Trophoblast cell (in vitro differentiated cells and primary cell): Measurements from ENCODE around the gene CLVS2.

Source experiments
- DNase-seq, 2 donors: peaks; one replicate each; pipeline ENCODE4 v3.0.0-alpha.2; 2016
- H2AFZ ChIP-seq: 2 replicates; pipeline ENCODE4 v1.6.1; 2013; ENCODE audit warnings: low read length, moderate library complexity, mild to moderate bottlenecking; ENCODE audit not compliant: insufficient read depth, poor library complexity
- H2AK5ac ChIP-seq: 2 replicates; pipeline ENCODE4 v1.6.1; 2013; ENCODE audit warnings: mild to moderate bottlenecking, low read length
- H2BK120ac ChIP-seq: 2 replicates; pipeline ENCODE4 v1.6.1; 2013; ENCODE audit warnings: low read length, mild to moderate bottlenecking, moderate library complexity; ENCODE audit not compliant: insufficient read depth, poor library complexity
- H2BK12ac ChIP-seq: 2 replicates; pipeline ENCODE4 v1.6.1; 2013; ENCODE audit warnings: mild to moderate bottlenecking, low read length, moderate library complexity
- H2BK5ac ChIP-seq: 2 replicates; pipeline ENCODE4 v1.6.1; 2013; ENCODE audit warnings: low read length, low read depth, moderate library complexity, mild to moderate bottlenecking; ENCODE audit not compliant: poor library complexity
- H3K14ac ChIP-seq: 2 replicates; pipeline ENCODE4 v1.6.1; 2013; ENCODE audit warnings: mild to moderate bottlenecking, low read length
- H3K18ac ChIP-seq: 2 replicates; pipeline ENCODE4 v1.6.1; 2013; ENCODE audit warnings: mild to moderate bottlenecking, low read length
- H3K23ac ChIP-seq: 2 replicates; pipeline ENCODE4 v1.6.1; 2013; ENCODE audit warnings: low read length
- H3K27ac ChIP-seq: 2 replicates; pipeline ENCODE4 v1.5.1; 2013; ENCODE audit warnings: low read depth, mild to moderate bottlenecking, inconsistent platforms, low read length, moderate library complexity
- H3K27me3 ChIP-seq: 2 replicates; pipeline ENCODE4 v1.6.1; 2013; ENCODE audit warnings: inconsistent platforms, mild to moderate bottlenecking, low read length, moderate library complexity; ENCODE audit not compliant: insufficient read depth
- H3K36me3 ChIP-seq, 2 experiments: 1 replicate in 1 of 2; 2 replicates in 1 of 2; pipeline ENCODE4 v1.6.1; 2013; ENCODE audit warnings: low read length in 2 of 2, mild to moderate bottlenecking in 2 of 2, moderate library complexity in 1 of 2; ENCODE audit not compliant: insufficient read depth in 2 of 2, control insufficient read depth in 1 of 2
- H3K4ac ChIP-seq: 2 replicates; pipeline ENCODE4 v1.6.1; 2013; ENCODE audit warnings: low read depth, mild to moderate bottlenecking, low read length, moderate library complexity
- H3K4me1 ChIP-seq, 2 experiments: 1 replicate in 1 of 2; 2 replicates in 1 of 2; pipeline ENCODE4 v1.6.1; 2013; ENCODE audit warnings: low read length in 2 of 2, mild to moderate bottlenecking in 2 of 2, moderate library complexity in 1 of 2; ENCODE audit not compliant: insufficient read depth in 2 of 2, control insufficient read depth in 1 of 2
- H3K4me2 ChIP-seq: 2 replicates; pipeline ENCODE4 v1.6.1; 2013; ENCODE audit warnings: inconsistent platforms, mild to moderate bottlenecking, low read length, moderate library complexity
- H3K4me3 ChIP-seq: 2 replicates; pipeline ENCODE4 v1.5.1; 2013; ENCODE audit warnings: mild to moderate bottlenecking, low read depth, low read length, inconsistent platforms
- H3K79me1 ChIP-seq: one replicate; pipeline ENCODE4 v1.6.1; 2013; ENCODE audit warnings: low read length
- H3K79me2 ChIP-seq: 2 replicates; pipeline ENCODE4 v1.6.1; 2013; ENCODE audit warnings: low read length, mild to moderate bottlenecking; ENCODE audit not compliant: control insufficient read depth, insufficient read depth, poor library complexity
- H3K9ac ChIP-seq: 2 replicates; pipeline ENCODE4 v1.6.1; 2013; ENCODE audit warnings: mild to moderate bottlenecking, low read length
- H3K9me3 ChIP-seq: 2 replicates; pipeline ENCODE4 v1.6.1; 2013; ENCODE audit warnings: low read depth, mild to moderate bottlenecking, control low read depth, inconsistent platforms, low read length; ENCODE audit not compliant: insufficient read depth
- H4K12ac ChIP-seq: 2 replicates; pipeline ENCODE4 v1.6.1; 2013; ENCODE audit warnings: low read depth, mild to moderate bottlenecking, low read length, moderate library complexity
- H4K8ac ChIP-seq: 2 replicates; pipeline ENCODE4 v1.6.1; 2013; ENCODE audit warnings: low read depth, mild to moderate bottlenecking, low read length, moderate library complexity
- H4K91ac ChIP-seq: one replicate; pipeline ENCODE4 v1.6.1; 2013; ENCODE audit warnings: low read depth, mild to moderate bottlenecking, low read length, moderate library complexity
- WGBS: extraction: QIAGEN DNeasy Blood & Tissue Kit; methylation state at CpG from one replicate; pipeline ENCODE4 v1.1.7; 2013; ENCODE audit warnings: missing lambda C conversion rate; ENCODE audit not compliant: insufficient read length, insufficient coverage; ENCODE audit errors: extremely low coverage; 5-methylcytosine and 5-hydroxymethylcytosine counted together

CLVS2 gene

GRCh38 chr6:123024976-123025375 lies 28.9 kb downstream of the CLVS2 start:
- Histone ChIP-seq H2BK12ac (no peak overlapping the region), H3K27ac (no peak overlapping the region), H3K79me1 (no peaks in the 10 kb centered on the region), H3K27me3 (no peaks in the 10 kb centered on the region), H3K79me2 (no peaks in the 10 kb centered on the region), H3K4ac (no peak overlapping the region), H3K9ac (no peak overlapping the region), H3K23ac (no peak overlapping the region), H3K4me2 (no peak overlapping the region), H4K8ac (no peak overlapping the region), H2BK5ac (no peak overlapping the region), H2AK5ac (no peak overlapping the region), H3K4me3 (no peak overlapping the region), H3K36me3 (no peaks in the 10 kb centered on the region), H3K9me3 (no peaks in the 10 kb centered on the region), H4K12ac (no peak overlapping the region), H2AFZ (no peak overlapping the region), H4K91ac (no peak overlapping the region), H3K18ac (no peak overlapping the region), H2BK120ac (no peak overlapping the region), H3K14ac (no peak overlapping the region), H3K4me1 (no peaks in the 10 kb centered on the region)
- DNase-seq, result no peak
- WGBS, result no CpG with 5 or more reads among the region's 5 CpGs

GRCh38 chr6:123027408-123027807 lies 31.4 kb downstream of the CLVS2 start:
- Histone ChIP-seq H3K4me1 (no peaks in the 10 kb centered on the region), H3K14ac (no peak overlapping the region), H2BK12ac (no peak overlapping the region), H3K23ac (no peak overlapping the region), H3K4me2 (no peak overlapping the region), H3K9me3 (no peaks in the 10 kb centered on the region), H3K36me3 (no peaks in the 10 kb centered on the region), H3K79me1 (no peaks in the 10 kb centered on the region), H3K27ac (no peak overlapping the region), H3K18ac (no peak overlapping the region), H3K4me3 (no peak overlapping the region), H3K9ac (no peak overlapping the region), H3K79me2 (no peaks in the 10 kb centered on the region), H2BK120ac (no peak overlapping the region), H2BK5ac (no peak overlapping the region), H4K8ac (no peak overlapping the region), H4K91ac (no peak overlapping the region), H3K4ac (no peak overlapping the region), H4K12ac (no peak overlapping the region), H2AFZ (no peak overlapping the region), H3K27me3 (no peaks in the 10 kb centered on the region), H2AK5ac (no peak overlapping the region)
- no CpG with 5 or more reads among the region's 2 CpGs for WGBS
- DNase-seq, result no peak

GRCh38 chr6:123028263-123028662 lies 32.2 kb downstream of the CLVS2 start:
- Histone ChIP-seq H2AK5ac (no peak overlapping the region), H3K36me3 (no peaks in the 10 kb centered on the region), H2BK5ac (no peak overlapping the region), H3K9me3 (no peaks in the 10 kb centered on the region), H2BK120ac (no peak overlapping the region), H2AFZ (no peak overlapping the region), H3K4me1 (no peaks in the 10 kb centered on the region), H3K4me3 (no peak overlapping the region), H3K14ac (no peak overlapping the region), H3K23ac (no peak overlapping the region), H3K79me1 (no peaks in the 10 kb centered on the region), H3K18ac (no peak overlapping the region), H3K9ac (no peak overlapping the region), H3K79me2 (no peaks in the 10 kb centered on the region), H3K4me2 (no peak overlapping the region), H2BK12ac (no peak overlapping the region), H3K4ac (no peak overlapping the region), H4K12ac (no peak overlapping the region), H3K27ac (no peak overlapping the region), H4K8ac (no peak overlapping the region), H3K27me3 (no peaks in the 10 kb centered on the region), H4K91ac (no peak overlapping the region)
- no peak for DNase-seq
- no CpG with 5 or more reads among the region's 5 CpGs for WGBS

- no peak overlapping the region for H3K4ac ChIP-seq
- H3K79me2 ChIP-seq, result no peaks in the 10 kb centered on the region
- no peak overlapping the region for H4K12ac ChIP-seq
Observed at GRCh38 chr6:123030282-123030681, 34.2 kb downstream of the CLVS2 start.

More at GRCh38 chr6:123030282-123030681, 34.2 kb downstream of the CLVS2 start:
- no peak overlapping the region for H2AK5ac ChIP-seq
- H4K91ac ChIP-seq, result no peak overlapping the region
- H3K14ac ChIP-seq, result no peak overlapping the region
- H3K36me3 ChIP-seq, result no peaks in the 10 kb centered on the region
- no peaks in the 10 kb centered on the region for H3K79me1 ChIP-seq
- no peak overlapping the region for H2BK12ac ChIP-seq
- no peak overlapping the region for H2BK120ac ChIP-seq
- H3K4me1 ChIP-seq, result no peaks in the 10 kb centered on the region
- no peak overlapping the region for H3K23ac ChIP-seq
- no peak overlapping the region for H2AFZ ChIP-seq
- no peak overlapping the region for H3K18ac ChIP-seq
- no peak overlapping the region for H2BK5ac ChIP-seq
- no peaks in the 10 kb centered on the region for H3K27me3 ChIP-seq
- H3K27ac ChIP-seq, result no peak overlapping the region
- no peak for DNase-seq
- H3K4me3 ChIP-seq, result no peak overlapping the region
- no peaks in the 10 kb centered on the region for H3K9me3 ChIP-seq
- H3K9ac ChIP-seq, result no peak overlapping the region
- H4K8ac ChIP-seq, result no peak overlapping the region
- no peak overlapping the region for H3K4me2 ChIP-seq
